ENCODE results near the gene AKAP11. TPM values are rescaled to one million over a fixed set of nuclear protein-coding genes. Genes with fewer than 3 reads are reported as not detected.

Gene AKAP11
- total and polyA plus RNA-seq, 9 of the 15 experiments (the other 6 are each of a cell fraction or from before 2014, with no cell fraction given), result 2.2 to 31.3 (median 10.9) TPM

- TF ChIP-seq SIN3A (IDR thresholded peaks at IDR 0.05; ENCODE audit: borderline replicate concordance in 2 of 2, control insufficient read depth in 1 of 2, low read depth in 2 of 2, low read length in 2 of 2) (no peak), CHD7 (IDR thresholded peaks at IDR 0.05; ENCODE audit: low read depth, low read length) (no peak), GTF2A2 (tag; IDR thresholded peaks at IDR 0.05) (no peak), TCF15 (CRISPR knock-in tag; IDR thresholded peaks at IDR 0.05) (no peak), LEF1 (IDR thresholded peaks at IDR 0.05) (no peak), EWSR1 (IDR thresholded peaks at IDR 0.05; ENCODE audit: borderline replicate concordance, low read depth, partially characterized antibody) (no peak), CHAMP1 (IDR thresholded peaks at IDR 0.05) (no peak), ZNF143 (CRISPR knock-in tag; IDR thresholded peaks at IDR 0.05) (no peak), ZNF695 (CRISPR knock-in tag; IDR thresholded peaks at IDR 0.05) (no peak), ZNF639 (CRISPR knock-in tag; conservative IDR thresholded peaks at IDR 0.05 in 1 of 2, IDR thresholded peaks at IDR 0.05 in 1 of 2) (peak in 1 of 2 experiments; percentile 27; a peak in 1 of 4 replicates)
Observed at GRCh38 chr13:42272115-42272803, at the start of gene AKAP11 (continued).

Measured in K562 (cell line).